ENCODE measurements around the gene CRIP3. TPM values are rescaled to one million over a fixed set of nuclear protein-coding genes. Genes with fewer than 3 reads are reported as not detected.
A peak's percentile ranks its signal among the peaks of the same experiment; 100 is the strongest.

Gene CRIP3
- total and polyA plus RNA-seq, 2 of the 13 experiments (the other 11 are each of a cell fraction or from before 2014, with no cell fraction given), result 6.3 to 9.3 TPM

DNA sequence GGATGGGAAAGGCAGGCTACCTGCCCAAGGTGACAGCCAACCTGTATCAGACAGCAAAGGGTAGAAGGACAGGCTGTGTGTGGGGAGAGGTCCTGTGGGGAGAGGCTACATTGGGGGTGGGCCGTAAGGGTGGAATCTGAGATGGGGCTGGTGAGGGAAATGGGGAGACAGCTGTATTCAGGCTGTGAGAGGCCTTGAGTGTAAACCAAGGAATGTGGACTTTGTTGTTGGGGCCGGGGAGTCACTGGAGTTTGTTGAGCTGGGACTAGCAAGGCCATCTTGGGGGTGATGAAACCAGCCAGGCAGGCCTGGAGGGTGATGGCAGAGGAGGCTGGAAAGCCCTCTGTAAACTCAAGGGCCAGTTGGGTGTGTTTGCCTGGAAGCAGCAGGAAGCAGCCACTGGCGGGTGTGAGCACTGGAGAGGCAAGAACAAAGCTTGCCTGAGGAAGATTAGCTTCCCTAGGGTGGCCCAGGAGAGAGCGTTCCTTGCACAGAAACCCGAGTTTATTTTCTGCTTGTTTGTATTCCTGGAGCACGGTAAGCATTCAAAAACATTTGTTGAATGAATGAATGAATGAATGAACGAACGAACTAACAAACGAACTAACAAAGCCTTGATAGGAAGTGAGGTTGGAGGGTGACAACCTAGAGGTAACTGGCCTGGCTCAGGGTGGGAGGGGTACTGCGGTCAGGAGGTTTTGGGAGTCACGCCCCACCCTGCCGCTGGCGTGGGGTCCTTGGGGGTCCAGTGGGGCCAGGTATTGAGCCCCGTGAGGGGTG is 46.4 kb downstream of the CRIP3 start (continued):
- peak; percentile 59; the same call in 1 of the 2 replicates for TF ChIP-seq ZNF619 (CRISPR knock-in tag; IDR thresholded peaks at IDR 0.05)
- TF ChIP-seq REPIN1 (CRISPR knock-in tag; IDR thresholded peaks at IDR 0.05; ENCODE audit: borderline replicate concordance, low read depth), result peak; percentile 80; the same call in 1 of the 2 replicates
- no peak for TF ChIP-seq TBX2 (CRISPR knock-in tag; IDR thresholded peaks at IDR 0.05; ENCODE audit: borderline replicate concordance)
- peak; percentile 75 for TF ChIP-seq GATAD2A (CRISPR knock-in tag; IDR thresholded peaks at IDR 0.05)
- no peak for TF ChIP-seq FOXK1 (CRISPR knock-in tag; IDR thresholded peaks at IDR 0.05; ENCODE audit: borderline replicate concordance, low read depth)
- TF ChIP-seq SALL2 (CRISPR knock-in tag; IDR thresholded peaks at IDR 0.05), result peak; percentile 33; the same call in 1 of the 2 replicates
- TF ChIP-seq BCL6 (CRISPR knock-in tag; IDR thresholded peaks at IDR 0.05), result 0 out of 2 replicates have a peak, but pooled peaks have one; percentile 26
- TF ChIP-seq KDM6A (CRISPR knock-in tag; IDR thresholded peaks at IDR 0.05; ENCODE audit: low read depth), result peak; percentile 30; the same call in 1 of the 2 replicates
- 0 out of 2 replicates have a peak, but pooled peaks have one; percentile 47 for TF ChIP-seq MXD4 (CRISPR knock-in tag; IDR thresholded peaks at IDR 0.05)
- TF ChIP-seq MAZ (IDR thresholded peaks at IDR 0.05; ENCODE audit: borderline replicate concordance, low read depth, low read length), result 0 out of 2 replicates have a peak, but pooled peaks have one; percentile 7
- TF ChIP-seq MAZ (CRISPR knock-in tag; IDR thresholded peaks at IDR 0.05; ENCODE audit: low read depth), result peak; percentile 46; the same call in 1 of the 2 replicates
- TF ChIP-seq, protein P1, sequence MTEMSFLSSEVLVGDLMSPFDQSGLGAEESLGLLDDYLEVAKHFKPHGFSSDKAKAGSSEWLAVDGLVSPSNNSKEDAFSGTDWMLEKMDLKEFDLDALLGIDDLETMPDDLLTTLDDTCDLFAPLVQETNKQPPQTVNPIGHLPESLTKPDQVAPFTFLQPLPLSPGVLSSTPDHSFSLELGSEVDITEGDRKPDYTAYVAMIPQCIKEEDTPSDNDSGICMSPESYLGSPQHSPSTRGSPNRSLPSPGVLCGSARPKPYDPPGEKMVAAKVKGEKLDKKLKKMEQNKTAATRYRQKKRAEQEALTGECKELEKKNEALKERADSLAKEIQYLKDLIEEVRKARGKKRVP (CRISPR knock-in tag; IDR thresholded peaks at IDR 0.05), result peak in 1 of 2 experiments; percentile 82; a peak in 2 of 4 replicates
- no peak for TF ChIP-seq MED13 (CRISPR knock-in tag; IDR thresholded peaks at IDR 0.05)
- peak; percentile 40; the same call in 1 of the 2 replicates for TF ChIP-seq ZSCAN25 (CRISPR knock-in tag; IDR thresholded peaks at IDR 0.05)
- TF ChIP-seq DMTF1 (CRISPR knock-in tag; IDR thresholded peaks at IDR 0.05), result no peak
- peak; percentile 14; the same call in 1 of the 2 replicates for TF ChIP-seq MED1 (CRISPR knock-in tag; IDR thresholded peaks at IDR 0.05)
- TF ChIP-seq ZFP90 (CRISPR knock-in tag; IDR thresholded peaks at IDR 0.05; ENCODE audit: borderline replicate concordance), result no peak
- peak; percentile 55; the same call in 1 of the 2 replicates for TF ChIP-seq ZMYM4 (CRISPR knock-in tag; IDR thresholded peaks at IDR 0.05)
- 0 out of 2 replicates have a peak, but pooled peaks have one; percentile 9 for TF ChIP-seq ZBTB33 (CRISPR knock-in tag; IDR thresholded peaks at IDR 0.05)
- TF ChIP-seq ZNF556 (CRISPR knock-in tag; IDR thresholded peaks at IDR 0.05; ENCODE audit: borderline replicate concordance), result peak; percentile 45; the same call in 1 of the 2 replicates
- TF ChIP-seq, protein P2, sequence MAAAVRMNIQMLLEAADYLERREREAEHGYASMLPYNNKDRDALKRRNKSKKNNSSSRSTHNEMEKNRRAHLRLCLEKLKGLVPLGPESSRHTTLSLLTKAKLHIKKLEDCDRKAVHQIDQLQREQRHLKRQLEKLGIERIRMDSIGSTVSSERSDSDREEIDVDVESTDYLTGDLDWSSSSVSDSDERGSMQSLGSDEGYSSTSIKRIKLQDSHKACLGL (CRISPR knock-in tag; IDR thresholded peaks at IDR 0.05), result 0 out of 2 replicates have a peak, but pooled peaks have one; percentile 13
- peak; percentile 42; the same call in 1 of the 2 replicates for TF ChIP-seq FOSL2 (CRISPR knock-in tag; IDR thresholded peaks at IDR 0.05)
- peak; percentile 50; the same call in 1 of the 2 replicates for TF ChIP-seq HNF4G (IDR thresholded peaks at IDR 0.05; ENCODE audit: borderline replicate concordance, low read depth, low read length)
- TF ChIP-seq HNF4G (CRISPR knock-in tag; IDR thresholded peaks at IDR 0.05; ENCODE audit: borderline replicate concordance, low read depth), result no peak
